Measurements from ENCODE around the gene HHEX. TPM values are rescaled to one million over a fixed set of nuclear protein-coding genes. Genes with fewer than 3 reads are reported as not detected.

HHEX gene
- polyA plus RNA-seq (2011; rRNA removed): 25.2 and 28.1 TPM in 2 replicates
- polyA plus RNA-seq (2012; cell fraction: cytosol; rRNA removed): 10.8 and 11.3 TPM in 2 replicates
- 17.5 and 24.0 TPM in 2 replicates for polyA plus RNA-seq (2012; cell fraction: nucleus; rRNA removed)
- 16.0 to 18.4 TPM (median 18.1 TPM) in 3 replicates for polyA plus RNA-seq (2017; fragmentation: RNase III; extraction: RNeasy Plus Mini Kit Qiagen cat#74134 plus additional on column Dnase treatment)
- polyA minus RNA-seq (2011; rRNA and poly(A)+ RNA removed): 10.9 and 12.0 TPM in 2 replicates

GRCh38 chr10:92689663-92690210, at the start of gene HHEX:
HHEX (plus strand) TSS chr10:92689955; CDS start chr10:92689987, 32 bp downstream.
- H3K4me2 ChIP-seq: peak within 1 kb of the TSS; percentile 96
- no peak for TF ChIP-seq POLR2AphosphoS2 (conservative IDR thresholded peaks at IDR 0.05; ENCODE audit: low read length)
- TF ChIP-seq JUNB (IDR thresholded peaks at IDR 0.05): no peak
- TF ChIP-seq HES2 (IDR thresholded peaks at IDR 0.05): no peak
- TF ChIP-seq JUN (IDR thresholded peaks at IDR 0.05): peak; percentile 79 to 85
- TF ChIP-seq CBX2 (IDR thresholded peaks at IDR 0.05; ENCODE audit: borderline replicate concordance, low read depth): no peak
- no peak for TF ChIP-seq HOXB13 (CRISPR knock-in tag; IDR thresholded peaks at IDR 0.05; ENCODE audit: low read depth)
- TF ChIP-seq ELK1 (IDR thresholded peaks at IDR 0.05; ENCODE audit: low read depth, low read length): no peak
- no peak for TF ChIP-seq MAX (IDR thresholded peaks at IDR 0.05)
- TF ChIP-seq ATOH8 (CRISPR knock-in tag; IDR thresholded peaks at IDR 0.05; ENCODE audit: low read depth): peak; percentile 27; the same call in 1 of the 2 replicates
- no peak for TF ChIP-seq RFX5 (IDR thresholded peaks at IDR 0.05)
- no peak for TF ChIP-seq ZNF302 (CRISPR knock-in tag; IDR thresholded peaks at IDR 0.05)
- TF ChIP-seq ZC3H11A (IDR thresholded peaks at IDR 0.05): no peak
- no peak for TF ChIP-seq ZSCAN20 (CRISPR knock-in tag; IDR thresholded peaks at IDR 0.05)
- no peak for TF ChIP-seq KDM1A (IDR thresholded peaks at IDR 0.05; ENCODE audit: low read depth)
- TF ChIP-seq REST (IDR thresholded peaks at IDR 0.05): no peak
- TF ChIP-seq SMC3 (IDR thresholded peaks at IDR 0.05): peak; percentile 13; the same call in 1 of the 3 replicates
- no peak for TF ChIP-seq EP300 (IDR thresholded peaks at IDR 0.05)
- no peak for TF ChIP-seq ZFP36 (IDR thresholded peaks at IDR 0.05; ENCODE audit: borderline replicate concordance, partially characterized antibody)
- TF ChIP-seq KDM5A (IDR thresholded peaks at IDR 0.05): no peak
- no peak for TF ChIP-seq SREBF2 (IDR thresholded peaks at IDR 0.05)
- peak; percentile 86; the same call in 2 of the 3 replicates for TF ChIP-seq BCL3 (IDR thresholded peaks at IDR 0.05)
- no peak for TF ChIP-seq NPAS2 (CRISPR knock-in tag; IDR thresholded peaks at IDR 0.05; ENCODE audit: borderline replicate concordance)
- peak; percentile 82 for TF ChIP-seq POLR2A (IDR thresholded peaks at IDR 0.05; ENCODE audit: low read length)
- no peak for TF ChIP-seq HOXA7 (CRISPR knock-in tag; IDR thresholded peaks at IDR 0.05)
- TF ChIP-seq CTCF (IDR thresholded peaks at IDR 0.05): no peak; the same call in 2 of the 3 replicates
- no peak for TF ChIP-seq HEYL (CRISPR knock-in tag; IDR thresholded peaks at IDR 0.05)
- TF ChIP-seq MAFK (IDR thresholded peaks at IDR 0.05; ENCODE audit: partially characterized antibody): no peak
- TF ChIP-seq EHF (CRISPR knock-in tag; IDR thresholded peaks at IDR 0.05): no peak
- ATAC-seq (peak; percentile 89), FAIRE-seq (no peak), DNase-seq (ENCODE audit: low read depth in 1 of 2, low spot score in 1 of 2) (peak; percentile 57 to 78)
- H3K27ac ChIP-seq: peak within 1 kb of the TSS; percentile 95 to 97
- peak within 1 kb of the TSS; percentile 97 for H3K4me3 ChIP-seq
- POLR2A ChIA-PET: interaction anchor here (0.6 to 3.3 kb wide), 14 partner anchors 8 to 319 kb away, joined by 3 to 31 read pairs (median 4); partner anchors contain the start of genes EXOC6, IDE and KIF11
- H3K4me1 ChIP-seq: peaks cover 42% of the 10 kb centered on the region
- WGBS (ENCODE audit: missing lambda C conversion rate): no CpG with 5 or more reads among the region's 79 CpGs
- CTCF ChIA-PET: interaction anchor here (0.6 to 2.5 kb wide), 6 partner anchors 9 to 182 kb away, joined by 3 to 6 read pairs (median 4); partner anchors contain the start of gene EXOC6
- H3K9me3 ChIP-seq: peaks cover 4% of the 10 kb centered on the region; the same call in 1 of the 3 replicates
